Measurements from ENCODE around the gene EEF2K. TPM values are rescaled to one million over a fixed set of nuclear protein-coding genes. Genes with fewer than 3 reads are reported as not detected.

Gene EEF2K
- total and polyA plus RNA-seq, 7 donors: 3.6 to 54.8 (median 37.2) TPM

DNA sequence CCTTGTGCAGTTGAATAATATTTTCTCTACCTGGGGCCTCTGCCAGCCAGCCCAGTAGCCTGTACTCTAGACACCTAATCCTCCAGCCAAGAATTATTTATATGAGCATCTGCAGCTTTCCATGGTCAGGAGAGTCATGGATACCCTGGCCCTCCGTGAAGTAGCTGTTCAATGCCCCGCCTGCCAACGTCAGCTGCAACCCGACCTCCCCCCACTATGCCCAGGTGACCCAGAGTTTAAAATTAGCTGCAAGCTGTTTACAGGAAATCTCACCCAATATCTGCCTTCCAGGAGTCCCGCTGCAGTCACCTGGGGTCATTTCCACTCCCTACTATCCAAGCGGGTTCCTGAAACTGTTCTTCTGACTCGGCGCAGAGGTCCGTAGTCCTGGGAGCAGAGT, 31.4 kb upstream of the EEF2K start:
- H3K4me1 ChIP-seq: no peaks in the 10 kb centered on the region
- WGBS, 2 donors: 57 to 75% methylated on average over 9 of the region's 9 CpGs
- H3K4me3 ChIP-seq: no peak overlapping the region
- H3K27me3 ChIP-seq: no peaks in the 10 kb centered on the region
- no peak overlapping the region for H3K27ac ChIP-seq
- intact Hi-C loops (cut with DNase I): no loop called here
- H3K9me3 ChIP-seq: no peaks in the 10 kb centered on the region
- TF ChIP-seq CTCF (IDR thresholded peaks at IDR 0.05) (no peak), POLR2A (IDR thresholded peaks at IDR 0.05) (no peak), EP300 (IDR thresholded peaks at IDR 0.05) (no peak), POLR2AphosphoS5 (IDR thresholded peaks at IDR 0.05) (no peak)
- no peaks in the 10 kb centered on the region for H3K36me3 ChIP-seq
- DNase-seq: no peak

DNA sequence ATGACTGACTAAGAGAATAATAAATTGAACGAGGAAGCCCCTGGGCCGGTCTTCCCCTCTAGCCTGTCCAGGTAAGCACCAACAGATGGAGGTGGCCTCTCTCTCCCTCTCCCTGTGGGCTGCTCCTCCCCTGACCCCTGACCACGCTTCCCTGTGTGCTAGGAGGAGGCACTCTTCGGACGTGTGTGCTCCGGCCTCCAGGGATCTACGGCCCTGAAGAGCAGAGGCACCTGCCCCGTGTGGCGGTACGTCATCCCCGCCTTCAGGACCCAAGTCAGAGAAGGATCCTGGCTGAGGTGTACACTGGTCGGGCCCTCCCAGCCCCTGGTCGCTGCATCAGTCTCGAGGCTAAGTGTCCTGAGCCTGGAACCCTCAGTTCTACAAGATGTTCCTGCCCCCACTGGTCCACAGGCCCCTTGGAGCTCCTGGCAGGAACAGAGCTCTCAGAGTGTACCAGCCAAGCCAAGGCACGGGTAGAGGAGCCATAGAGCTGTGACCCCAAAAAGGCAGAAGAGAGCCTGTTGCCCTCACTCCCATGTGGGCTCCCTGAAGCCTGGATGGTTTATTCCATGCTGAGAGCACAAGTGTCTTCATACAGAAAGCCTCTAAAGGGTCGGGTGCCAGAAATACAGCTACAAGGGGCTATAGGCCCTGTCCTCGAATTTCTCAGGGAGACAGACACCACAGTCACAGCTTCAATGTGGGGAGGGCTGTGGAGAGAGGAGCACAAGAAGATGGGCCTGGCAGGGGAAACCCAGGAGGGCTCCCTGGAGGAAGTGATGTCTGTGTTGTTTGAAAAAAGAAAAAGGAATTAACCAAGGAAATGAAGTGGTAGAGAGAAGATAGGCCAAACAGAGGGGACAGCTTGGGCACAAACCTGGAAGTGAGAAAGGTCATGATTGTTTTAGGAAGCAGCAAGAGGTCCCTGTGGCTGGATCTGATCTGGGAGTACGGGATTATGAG, 27.8 kb upstream of the EEF2K start:
- DNase-seq: no peak
- intact Hi-C loops (cut with DNase I): no loop called here
- 79 to 83% methylated on average over 18 of the region's 18 CpGs for WGBS, 2 donors
- no peaks in the 10 kb centered on the region for H3K36me3 ChIP-seq
- no peak for TF ChIP-seq EP300 (IDR thresholded peaks at IDR 0.05)
- TF ChIP-seq CTCF (IDR thresholded peaks at IDR 0.05): no peak
- TF ChIP-seq POLR2AphosphoS5 (IDR thresholded peaks at IDR 0.05): no peak
- TF ChIP-seq POLR2A (IDR thresholded peaks at IDR 0.05): no peak
- no peak overlapping the region for H3K27ac ChIP-seq
- H3K27me3 ChIP-seq: no peaks in the 10 kb centered on the region
- no peaks in the 10 kb centered on the region for H3K9me3 ChIP-seq
- no peak overlapping the region for H3K4me3 ChIP-seq
- H3K4me1 ChIP-seq: no peaks in the 10 kb centered on the region

GRCh38 chr16:22181426-22181825, 24.7 kb upstream of the EEF2K start:
- H3K4me1 ChIP-seq: no peaks in the 10 kb centered on the region
- no peaks in the 10 kb centered on the region for H3K36me3 ChIP-seq
- H3K27ac ChIP-seq: no peak overlapping the region
- intact Hi-C loops (cut with DNase I): no loop called here
- TF ChIP-seq EP300 (IDR thresholded peaks at IDR 0.05) (no peak), POLR2A (IDR thresholded peaks at IDR 0.05) (no peak)
- DNase-seq: no peak
- H3K9me3 ChIP-seq: no peaks in the 10 kb centered on the region
- no peaks in the 10 kb centered on the region for H3K27me3 ChIP-seq
- 89 to 93% methylated on average over 11 of the region's 11 CpGs for WGBS, 2 donors
- no peak overlapping the region for H3K4me3 ChIP-seq

- intact Hi-C loops (cut with DNase I): no loop called here
- H3K27ac ChIP-seq: no peak overlapping the region
- no peaks in the 10 kb centered on the region for H3K4me1 ChIP-seq
- H3K27me3 ChIP-seq: no peaks in the 10 kb centered on the region
- H3K4me3 ChIP-seq: no peak overlapping the region
- no peaks in the 10 kb centered on the region for H3K9me3 ChIP-seq
- no peak for DNase-seq
- H3K36me3 ChIP-seq: no peaks in the 10 kb centered on the region
- no peak for TF ChIP-seq EP300 (IDR thresholded peaks at IDR 0.05)
- no peak for TF ChIP-seq POLR2A (IDR thresholded peaks at IDR 0.05)
- no peak for TF ChIP-seq POLR2AphosphoS5 (IDR thresholded peaks at IDR 0.05)
- TF ChIP-seq CTCF (IDR thresholded peaks at IDR 0.05): no peak
- 57 to 82% methylated on average over 7 of the region's 7 CpGs for WGBS, 2 donors
These were observed 24.2 kb upstream of the EEF2K start for GRCh38 chr16:22181843-22182242.

DNA sequence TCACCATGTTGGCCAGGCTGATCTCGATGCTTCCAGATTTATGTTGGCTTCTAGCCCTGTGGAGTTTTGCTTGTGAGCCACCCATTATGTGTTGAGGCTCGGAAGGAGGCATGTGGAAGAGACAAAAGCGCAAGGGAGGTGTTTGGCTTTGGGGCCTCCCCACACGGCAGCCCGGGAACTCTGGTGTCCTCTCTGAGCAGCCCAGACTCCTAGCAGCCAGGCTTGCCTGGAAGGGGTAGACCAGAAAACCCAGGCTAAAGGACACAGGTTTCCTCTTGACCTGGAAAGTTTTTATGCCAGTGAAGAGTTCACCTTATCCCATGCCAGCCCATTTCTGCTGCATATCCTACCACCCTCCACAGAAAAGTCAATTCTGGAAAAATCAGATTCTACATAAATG, 22.7 kb upstream of the EEF2K start:
- Histone ChIP-seq H3K9me3 (no peaks in the 10 kb centered on the region), H3K27me3 (no peaks in the 10 kb centered on the region), H3K4me3 (no peak overlapping the region), H3K4me1 (peaks cover 0 to 2% (median under 1%) of the 10 kb centered on the region in 4 donors), H3K36me3 (no peaks in the 10 kb centered on the region), H3K27ac (no peak overlapping the region)
- intact Hi-C loops (cut with DNase I): no loop called here
- WGBS, 2 donors: 92 to 94% methylated on average over 5 of the region's 5 CpGs
- TF ChIP-seq CTCF (IDR thresholded peaks at IDR 0.05) (no peak), POLR2AphosphoS5 (IDR thresholded peaks at IDR 0.05) (no peak), POLR2A (IDR thresholded peaks at IDR 0.05) (no peak), EP300 (IDR thresholded peaks at IDR 0.05) (no peak)
- DNase-seq: no peak

Measured in sigmoid colon (tissue), 7 donors.